Measurements from ENCODE around the gene CNDP1.

Gene CNDP1

DNA sequence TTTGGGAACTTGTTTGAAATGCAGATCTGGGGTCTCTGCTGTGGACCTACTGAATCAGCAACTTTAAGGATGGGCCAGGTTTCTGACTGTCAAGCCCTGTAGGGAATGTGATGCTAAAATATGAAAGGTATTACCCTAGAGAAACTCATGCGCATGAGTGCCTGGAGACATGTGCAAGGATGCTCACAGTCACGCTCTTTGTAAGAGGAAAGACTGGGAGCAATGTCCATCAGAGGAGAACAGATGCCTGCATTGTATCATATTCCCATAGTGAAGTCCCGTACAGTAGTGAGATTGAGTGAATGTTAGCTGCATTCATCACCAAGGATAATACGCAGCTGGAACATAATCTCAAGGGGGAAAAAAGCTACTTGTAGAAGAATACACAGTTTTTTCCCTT lies 77.5 kb downstream of the CNDP1 start:
- TF ChIP-seq, protein P1, sequence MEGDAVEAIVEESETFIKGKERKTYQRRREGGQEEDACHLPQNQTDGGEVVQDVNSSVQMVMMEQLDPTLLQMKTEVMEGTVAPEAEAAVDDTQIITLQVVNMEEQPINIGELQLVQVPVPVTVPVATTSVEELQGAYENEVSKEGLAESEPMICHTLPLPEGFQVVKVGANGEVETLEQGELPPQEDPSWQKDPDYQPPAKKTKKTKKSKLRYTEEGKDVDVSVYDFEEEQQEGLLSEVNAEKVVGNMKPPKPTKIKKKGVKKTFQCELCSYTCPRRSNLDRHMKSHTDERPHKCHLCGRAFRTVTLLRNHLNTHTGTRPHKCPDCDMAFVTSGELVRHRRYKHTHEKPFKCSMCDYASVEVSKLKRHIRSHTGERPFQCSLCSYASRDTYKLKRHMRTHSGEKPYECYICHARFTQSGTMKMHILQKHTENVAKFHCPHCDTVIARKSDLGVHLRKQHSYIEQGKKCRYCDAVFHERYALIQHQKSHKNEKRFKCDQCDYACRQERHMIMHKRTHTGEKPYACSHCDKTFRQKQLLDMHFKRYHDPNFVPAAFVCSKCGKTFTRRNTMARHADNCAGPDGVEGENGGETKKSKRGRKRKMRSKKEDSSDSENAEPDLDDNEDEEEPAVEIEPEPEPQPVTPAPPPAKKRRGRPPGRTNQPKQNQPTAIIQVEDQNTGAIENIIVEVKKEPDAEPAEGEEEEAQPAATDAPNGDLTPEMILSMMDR (IDR thresholded peaks at IDR 0.05; ENCODE audit: insufficient read depth, low read length, poor library complexity, severe bottlenecking), result no peak
- H3K4me3 ChIP-seq (replicated peaks; ENCODE audit: low read depth, low read length), result no peak overlapping the region
- no peaks in the 10 kb centered on the region; the same call in none of the 2 replicates for H3K36me3 ChIP-seq (ENCODE audit: control insufficient read depth, insufficient read depth, low read length)
- DNase-seq (ENCODE audit: extremely low read depth, insufficient read length), result no peak
- no peaks in the 10 kb centered on the region for H3K27me3 ChIP-seq (replicated peaks; ENCODE audit: control insufficient read depth, insufficient read depth, low read length)

DNA sequence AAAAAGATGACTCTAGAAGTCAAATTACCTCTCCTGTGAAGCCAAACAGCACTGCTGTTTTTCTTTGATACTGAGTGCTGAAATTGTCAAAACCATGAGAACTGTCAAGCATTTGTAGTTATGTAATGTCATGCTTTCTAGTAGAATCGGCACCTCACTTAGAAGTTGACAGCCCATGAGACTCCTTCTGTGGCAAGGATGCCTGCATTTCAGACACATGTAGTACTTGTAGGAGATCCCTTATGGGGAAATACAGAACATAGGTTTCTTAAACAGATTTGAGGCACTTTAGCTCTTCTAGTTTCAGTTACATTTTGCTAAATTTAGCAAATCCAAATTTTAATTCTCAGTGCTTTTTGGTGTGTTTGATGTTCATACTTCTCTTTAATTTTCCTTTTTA lies 79.1 kb downstream of the CNDP1 start:
- Histone ChIP-seq H3K36me3 (ENCODE audit: control insufficient read depth, insufficient read depth, low read length) (peaks cover 2% of the 10 kb centered on the region), H3K4me3 (replicated peaks; ENCODE audit: low read depth, low read length) (no peak overlapping the region), H3K27me3 (replicated peaks; ENCODE audit: control insufficient read depth, insufficient read depth, low read length) (no peaks in the 10 kb centered on the region)
- no peak for DNase-seq (ENCODE audit: extremely low read depth, insufficient read length)
- TF ChIP-seq, protein P1 (IDR thresholded peaks at IDR 0.05; ENCODE audit: insufficient read depth, low read length, poor library complexity, severe bottlenecking), result no peak

DNA sequence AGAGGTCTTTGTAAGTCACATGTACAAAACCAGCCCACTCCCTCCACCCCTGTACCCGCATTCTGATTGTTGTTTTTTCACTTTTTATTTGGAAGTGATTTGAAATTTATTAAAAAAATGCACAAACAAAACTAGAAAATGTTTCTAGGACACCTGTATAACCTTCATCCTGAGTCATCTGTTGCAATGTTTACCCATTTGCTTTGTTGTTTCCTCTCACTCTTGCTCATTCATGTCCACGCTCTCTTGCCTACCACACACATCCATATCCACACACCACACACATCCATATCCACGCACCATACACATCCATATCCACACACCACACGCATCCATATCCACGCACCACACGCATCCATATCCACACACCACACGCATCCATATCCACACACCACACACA lies 82.2 kb downstream of the CNDP1 start:
- TF ChIP-seq, protein P1 (IDR thresholded peaks at IDR 0.05; ENCODE audit: insufficient read depth, low read length, poor library complexity, severe bottlenecking), result no peak
- no peaks in the 10 kb centered on the region for H3K27me3 ChIP-seq (replicated peaks; ENCODE audit: control insufficient read depth, insufficient read depth, low read length)
- no peak overlapping the region for H3K4me3 ChIP-seq (replicated peaks; ENCODE audit: low read depth, low read length)
- H3K36me3 ChIP-seq (ENCODE audit: control insufficient read depth, insufficient read depth, low read length), result peaks cover 2% of the 10 kb centered on the region
- DNase-seq (ENCODE audit: extremely low read depth, insufficient read length), result no peak

DNA sequence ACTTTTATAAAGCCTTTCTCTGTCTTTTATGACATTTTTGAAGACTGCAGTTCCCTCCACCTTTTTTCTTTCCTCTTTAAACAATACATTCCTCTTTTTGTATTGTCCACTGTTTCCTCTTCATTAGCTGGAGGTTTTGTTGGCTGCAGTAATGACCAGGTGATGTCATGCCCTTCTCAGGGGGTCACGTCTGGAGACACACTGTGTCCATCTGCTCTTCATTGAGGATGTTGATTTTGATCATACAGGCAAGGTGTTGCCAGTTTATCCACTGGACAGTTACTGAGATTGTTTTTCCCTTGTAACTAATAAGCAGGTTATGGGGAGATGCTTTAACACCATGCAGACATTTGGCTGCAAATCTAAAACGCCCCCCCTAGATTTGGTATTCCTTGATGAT lies 83.2 kb downstream of the CNDP1 start:
- TF ChIP-seq, protein P1 (IDR thresholded peaks at IDR 0.05; ENCODE audit: insufficient read depth, low read length, poor library complexity, severe bottlenecking), result no peak
- no peak for DNase-seq (ENCODE audit: extremely low read depth, insufficient read length)

DNA sequence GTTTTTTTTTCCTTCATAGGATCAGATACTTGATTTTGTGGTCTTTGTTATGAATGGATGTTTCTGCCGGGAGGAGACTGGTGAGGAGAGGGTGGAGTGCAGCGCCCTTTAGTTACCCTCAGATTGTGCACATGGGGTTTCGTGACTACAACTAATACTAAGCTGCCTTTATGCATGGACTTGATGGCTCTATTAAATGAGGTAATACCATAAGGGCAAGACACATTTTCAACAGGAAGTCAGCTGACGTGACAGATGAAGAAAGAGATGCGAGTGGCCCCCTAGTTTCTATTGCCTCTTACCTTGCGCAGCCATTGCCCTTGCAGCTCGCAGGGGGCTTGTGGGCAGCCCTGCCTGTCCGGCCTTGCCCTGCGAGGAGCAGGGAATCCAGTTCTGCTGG lies 87.8 kb downstream of the CNDP1 start:
- TF ChIP-seq, protein P1 (IDR thresholded peaks at IDR 0.05; ENCODE audit: insufficient read depth, low read length, poor library complexity, severe bottlenecking), result no peak
- DNase-seq (ENCODE audit: extremely low read depth, insufficient read length), result no peak
- H3K4me3 ChIP-seq (replicated peaks; ENCODE audit: low read depth, low read length), result no peak overlapping the region
- H3K27me3 ChIP-seq (replicated peaks; ENCODE audit: control insufficient read depth, insufficient read depth, low read length), result no peaks in the 10 kb centered on the region
- no peaks in the 10 kb centered on the region for H3K36me3 ChIP-seq (ENCODE audit: control insufficient read depth, insufficient read depth, low read length)

More for the DNA sequence above, 83.2 kb downstream of the CNDP1 start:
- H3K27me3 ChIP-seq (replicated peaks; ENCODE audit: control insufficient read depth, insufficient read depth, low read length), result no peaks in the 10 kb centered on the region
- peaks cover 2% of the 10 kb centered on the region for H3K36me3 ChIP-seq (ENCODE audit: control insufficient read depth, insufficient read depth, low read length)
- no peak overlapping the region for H3K4me3 ChIP-seq (replicated peaks; ENCODE audit: low read depth, low read length)

Data from GM06990 (cell line).